CD4-positive, alpha-beta T cell (primary cell): Measurements from ENCODE around the gene TREML2. TPM values are rescaled to one million over a fixed set of nuclear protein-coding genes. Genes with fewer than 3 reads are reported as not detected.

ENCODE experiments used
- ATAC-seq: fragments of 200-7000 bp; cut with Tn5 transposase; one replicate; pipeline ENCODE4 v1.10.0; 2022; ENCODE audit warnings: mild to moderate bottlenecking; ENCODE audit not compliant: poor library complexity
- CTCF ChIA-PET: fragments of 350-600 bp; sonication (Branson Sonifier 250); formaldehyde crosslinking; loops from one replicate; lab custom pipeline; 2021; ENCODE audit warnings: antibody characterized with exemption, inconsistent platforms; lab: Charles Lee
- POLR2A ChIA-PET: fragments of 350-600 bp; sonication (Branson Sonifier 250); formaldehyde crosslinking; loops from one replicate; lab custom pipeline; 2021; ENCODE audit warnings: antibody characterized with exemption, inconsistent platforms; lab: Charles Lee
- DNase-seq, 14 experiments: peaks; one replicate each; pipeline ENCODE4 v3.0.0-alpha.2; 2013 to 2020; ENCODE audit warnings: mixed read lengths in 2 of 14
- H3K27ac ChIP-seq, 2 donors: one replicate each; pipeline versions ENCODE4 v1.5.1 to v1.7.0; 2013; ENCODE audit warnings: low read length in 2 of 2, low read depth in 1 of 2, mild to moderate bottlenecking in 1 of 2
- H3K27me3 ChIP-seq, 2 experiments: 1 replicate in 1 of 2; 2 replicates in 1 of 2; pipeline versions ENCODE4 v1.6.1 to v1.7.0; 2013; ENCODE audit warnings: low read length in 2 of 2, control low read depth in 1 of 2, mild to moderate bottlenecking in 1 of 2, moderate library complexity in 1 of 2; ENCODE audit not compliant: insufficient read depth in 2 of 2, control insufficient read depth in 1 of 2
- H3K36me3 ChIP-seq: one replicate; pipeline ENCODE4 v1.6.1; 2013; ENCODE audit warnings: low read length, control low read depth; ENCODE audit not compliant: insufficient read depth
- H3K4me1 ChIP-seq: one replicate; pipeline ENCODE4 v1.6.1; 2013; ENCODE audit warnings: low read length, control low read depth; ENCODE audit not compliant: insufficient read depth
- H3K4me3 ChIP-seq: one replicate; pipeline ENCODE4 v1.5.1; 2013; ENCODE audit warnings: mild to moderate bottlenecking, low read length, moderate library complexity
- H3K9me3 ChIP-seq, 2 experiments: 1 replicate in 1 of 2; 2 replicates in 1 of 2; pipeline versions ENCODE4 v1.6.1 to v1.7.0; 2013; ENCODE audit warnings: low read length in 2 of 2, mild to moderate bottlenecking in 2 of 2, control low read depth in 1 of 2, moderate library complexity in 1 of 2; ENCODE audit not compliant: control insufficient read depth in 1 of 2, insufficient read depth in 1 of 2
- H3K27ac Mint-ChIP-seq: one replicate; pipeline ENCODE4 v1.8.0; 2020; ENCODE audit warnings: mixed read lengths
- H3K27me3 Mint-ChIP-seq: one replicate; pipeline ENCODE4 v1.8.0; 2021; ENCODE audit warnings: mixed read lengths
- H3K36me3 Mint-ChIP-seq: one replicate; pipeline ENCODE4 v1.8.0; 2021; ENCODE audit warnings: low read depth, mixed read lengths
- H3K4me1 Mint-ChIP-seq: one replicate; pipeline ENCODE4 v1.8.0; 2021; ENCODE audit warnings: low read depth, mixed read lengths
- H3K4me3 Mint-ChIP-seq: one replicate; pipeline ENCODE4 v1.8.0; 2020; ENCODE audit warnings: mild to moderate bottlenecking, mixed read lengths
- H3K9me3 Mint-ChIP-seq: one replicate; pipeline ENCODE4 v1.8.0; 2020; ENCODE audit warnings: mixed read lengths
- CTCF ChIP-seq: fragments of 200-600 bp; IDR thresholded peaks from one replicate; pipeline ENCODE4 v1.8.0; 2022; ENCODE audit warnings: antibody characterized with exemption, mild to moderate bottlenecking
- intact Hi-C, 2 experiments: fragments of 100-400 bp; cut with DNase I in 1 of 2; cut with micrococcal nuclease in 1 of 2; formaldehyde crosslinking; loops; one replicate each; pipeline versions ENCODE4 v1.15.1 to v1.9.0; 2023 to 2025; cut with DNase I, micrococcal nuclease
- total RNA-seq, 174 experiments: library from RNA in 2 of 174; stranded (reverse) in 2 of 174; gene quantifications; one replicate each; pipeline ENCODE4 v1.2.3 and lab custom pipeline; 2021 to 2026

Gene TREML2
- total RNA-seq, 2 experiments from 2014 or later: 0.78 to 0.91 TPM

- Mint-ChIP-seq H3K4me1 (peaks cover 68% of the 10 kb centered on the region), H3K27ac (peak overlapping the region; percentile 100), H3K4me3 (peak overlapping the region; percentile 81), H3K27me3 (no peaks in the 10 kb centered on the region), H3K9me3 (no peaks in the 10 kb centered on the region), H3K36me3 (peaks cover under 1% of the 10 kb centered on the region)
- no peak overlapping the region for H3K4me3 ChIP-seq
- CTCF ChIA-PET: interaction anchor here (1.0 kb wide), 1 partner anchor 10 kb away, joined by 3 read pairs; no protein-coding TSS in a partner anchor
- ATAC-seq (no peak), DNase-seq (peak in 2 of 14 experiments; percentile 18 to 20)
- TF ChIP-seq CTCF: no peak
- intact Hi-C loops: no loop called here
- H3K4me1 ChIP-seq: peaks cover 55% of the 10 kb centered on the region
- POLR2A ChIA-PET: no interaction called here
- no peaks in the 10 kb centered on the region for H3K27me3 ChIP-seq
- no peaks in the 10 kb centered on the region for H3K9me3 ChIP-seq
- H3K36me3 ChIP-seq: peaks cover 5% of the 10 kb centered on the region
- peak overlapping the region; percentile 85 to 96 for H3K27ac ChIP-seq
Observed at GRCh38 chr6:41201764-41202173, 820 bp upstream of the TREML2 start.

- POLR2A ChIA-PET: interaction anchor here (0.8 to 1.9 kb wide), 10 partner anchors 8 to 850 kb away, joined by 3 to 12 read pairs (median 4); partner anchors contain the start of genes NFYA and OARD1
- peak; percentile 14 to 93 (median 50) for DNase-seq
- Histone ChIP-seq H3K4me3 (peak overlapping the region; percentile 34), H3K4me1 (peaks cover 56% of the 10 kb centered on the region), H3K27me3 (no peaks in the 10 kb centered on the region), H3K27ac (peak overlapping the region; percentile 85 to 96), H3K9me3 (no peaks in the 10 kb centered on the region), H3K36me3 (peaks cover 5% of the 10 kb centered on the region)
- no peak for TF ChIP-seq CTCF
- Mint-ChIP-seq H3K9me3 (no peaks in the 10 kb centered on the region), H3K27me3 (no peaks in the 10 kb centered on the region), H3K4me1 (peaks cover 79% of the 10 kb centered on the region), H3K36me3 (peaks cover 10% of the 10 kb centered on the region), H3K27ac (peak overlapping the region; percentile 100), H3K4me3 (peak overlapping the region; percentile 81)
- peak; percentile 82 for ATAC-seq
- intact Hi-C loops: no loop called here
- CTCF ChIA-PET: no interaction called here
Observed at GRCh38 chr6:41200296-41200900, 551 bp downstream of the TREML2 start.

- no peaks in the 10 kb centered on the region for H3K9me3 ChIP-seq
- intact Hi-C loops: loop anchor here in 1 of 2 experiments (5.0 kb wide), 1 partner anchor 103 kb away; no protein-coding TSS in a partner anchor
- peaks cover 58% of the 10 kb centered on the region for H3K4me1 ChIP-seq
- H3K27ac ChIP-seq: peak overlapping the region; percentile 85 to 96
- Mint-ChIP-seq H3K4me3 (peak overlapping the region; percentile 81), H3K9me3 (no peaks in the 10 kb centered on the region), H3K27me3 (no peaks in the 10 kb centered on the region), H3K4me1 (peaks cover 86% of the 10 kb centered on the region), H3K36me3 (peaks cover 12% of the 10 kb centered on the region), H3K27ac (peak overlapping the region; percentile 100)
- no peaks in the 10 kb centered on the region for H3K27me3 ChIP-seq
- peak overlapping the region; percentile 34 for H3K4me3 ChIP-seq
- peaks cover 5% of the 10 kb centered on the region for H3K36me3 ChIP-seq
- CTCF ChIA-PET: no interaction called here
- DNase-seq (peak in 6 of 14 experiments; percentile 11 to 66 (median 45)), ATAC-seq (peak; percentile 26)
- POLR2A ChIA-PET: interaction anchor here (0.8 to 1.9 kb wide), 9 partner anchors 10 to 851 kb away, joined by 3 to 12 read pairs (median 4); partner anchors contain the start of genes NFYA and OARD1
- TF ChIP-seq CTCF: no peak
Observed at GRCh38 chr6:41199552-41200246, 1.2 kb downstream of the TREML2 start.
